Activated T-cell treated with anti-CD3 and anti-CD28 coated beads, Interleukin-2, amount 50 U/mL, for 1 hour (primary cell): ENCODE data around the gene WDR59.
"Not testable (repeated sequence)": the region's sequence is repeated elsewhere in the genome, so short reads cannot be mapped to it uniquely, and the experiment has no call there.

Experiments used
- DNase-seq: peaks from one replicate; pipeline ENCODE4 v3.0.0-alpha.2; 2020

WDR59 gene

DNA sequence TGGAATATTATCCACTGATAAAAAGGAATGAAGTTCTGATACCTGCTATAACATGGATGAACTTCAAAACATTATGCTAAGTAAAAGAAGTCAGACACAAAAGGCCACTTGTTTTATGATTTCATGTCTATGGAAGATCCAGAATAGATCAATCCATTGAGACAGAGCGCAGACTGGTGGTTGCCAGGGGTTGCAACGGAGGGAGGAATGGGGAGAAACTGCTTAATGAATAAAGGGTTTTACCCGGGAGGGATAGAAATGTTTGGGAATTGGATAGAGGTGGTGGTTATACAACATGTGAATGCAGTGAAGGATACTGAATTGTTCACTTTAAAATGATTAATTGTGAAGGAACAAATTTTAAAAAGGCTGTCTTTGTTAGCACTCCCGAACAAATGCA, 30.2 kb downstream of the WDR59 start:
- no peak for DNase-seq

DNA sequence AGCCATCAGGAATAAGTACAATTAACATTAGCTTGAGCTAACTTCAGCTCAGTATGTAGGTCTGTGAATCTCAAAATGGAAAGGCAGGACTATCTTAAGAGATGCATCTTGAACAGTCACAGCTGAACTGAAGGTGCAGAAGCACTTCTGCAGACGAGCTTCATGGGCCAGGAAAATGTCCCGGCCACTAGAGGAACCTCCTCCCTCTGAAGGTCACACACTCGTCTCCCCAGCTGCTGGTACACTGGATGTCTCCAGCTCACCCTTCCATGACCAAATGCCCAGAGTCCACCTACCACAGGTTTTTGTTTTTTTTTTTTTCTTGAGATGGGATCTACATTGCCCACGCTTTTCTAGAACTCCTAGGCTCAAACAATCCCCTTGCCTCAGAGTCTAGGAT, 33.2 kb downstream of the WDR59 start:
- no peak for DNase-seq

DNA sequence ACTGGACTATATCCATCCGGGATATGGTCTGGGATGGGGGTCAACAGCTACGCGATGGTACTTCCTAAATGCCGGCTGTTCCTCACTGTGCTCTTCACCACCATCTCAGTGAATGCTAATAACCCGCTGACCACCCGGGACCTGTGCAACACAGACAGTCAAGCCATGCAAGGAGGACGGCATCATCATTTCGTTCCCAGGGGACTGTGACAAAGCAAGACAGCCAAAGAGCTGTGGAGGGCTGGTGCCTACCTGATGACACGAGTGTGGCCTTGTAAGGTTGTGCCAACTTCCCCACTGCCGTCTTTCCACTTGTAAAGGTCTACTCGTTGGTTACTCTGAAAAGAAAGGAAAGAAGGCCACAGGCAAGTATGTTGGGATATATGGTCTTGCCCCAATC, 33.7 kb downstream of the WDR59 start:
- DNase-seq = no peak

DNA sequence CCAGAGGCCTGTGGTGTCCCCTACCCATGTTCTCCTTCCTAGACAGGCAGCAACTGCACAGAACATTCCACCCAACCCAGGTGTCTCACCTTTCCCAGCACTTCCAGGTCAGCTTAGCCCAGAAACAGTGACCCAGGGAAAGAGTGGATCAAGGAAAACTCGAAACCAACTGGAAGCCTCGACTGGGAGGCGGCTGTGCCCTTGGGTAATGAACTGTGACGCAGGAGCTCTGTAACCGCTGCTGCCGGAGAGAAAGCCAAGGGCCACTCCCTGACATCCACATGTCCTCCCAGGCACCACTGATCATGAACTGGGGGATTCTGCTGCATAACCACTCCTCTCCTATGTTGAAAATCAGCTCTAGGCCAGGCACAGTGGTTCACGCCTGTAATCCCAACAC, 34.4 kb downstream of the WDR59 start:
- no peak for DNase-seq

DNA sequence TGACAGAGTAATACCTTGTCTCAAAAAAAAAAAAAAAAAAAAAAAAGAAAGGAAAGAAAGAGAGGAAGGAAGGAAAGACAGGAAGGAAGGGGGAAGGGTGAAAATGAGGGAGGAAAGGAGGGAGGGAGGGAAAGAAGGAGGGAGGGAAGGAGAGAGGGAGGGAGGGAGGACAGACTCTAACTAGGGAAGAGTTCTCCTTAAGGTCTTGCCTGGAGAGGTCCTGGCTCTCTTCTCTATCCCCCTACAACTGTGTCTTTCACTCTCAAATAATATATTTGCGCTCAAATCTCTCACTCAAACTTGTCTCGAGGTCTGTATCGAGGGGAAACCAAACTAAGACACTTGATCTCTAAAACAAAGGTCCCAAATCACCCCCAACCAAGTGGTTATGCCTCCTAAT, 35.6 kb downstream of the WDR59 start:
- DNase-seq = no peak

DNA sequence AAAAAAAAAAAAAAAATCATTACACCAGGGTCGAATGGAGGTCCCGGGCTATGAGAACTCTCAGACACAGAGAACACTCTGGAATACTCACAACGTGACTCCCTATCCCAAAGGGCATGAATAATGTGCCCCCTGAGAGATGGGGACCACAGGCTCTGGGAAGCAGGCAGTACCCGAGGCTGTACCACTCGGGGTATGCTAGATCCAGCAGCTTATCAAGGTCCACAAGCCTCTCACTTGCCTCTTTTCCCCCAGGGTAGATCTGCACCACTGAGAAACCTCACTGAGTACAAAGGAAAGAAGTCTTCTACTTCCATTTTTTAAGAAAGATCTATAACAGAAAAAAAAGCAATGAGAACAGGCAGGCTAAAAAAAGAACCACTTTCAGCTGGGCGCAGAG, 40.5 kb downstream of the WDR59 start:
- no peak for DNase-seq

DNA sequence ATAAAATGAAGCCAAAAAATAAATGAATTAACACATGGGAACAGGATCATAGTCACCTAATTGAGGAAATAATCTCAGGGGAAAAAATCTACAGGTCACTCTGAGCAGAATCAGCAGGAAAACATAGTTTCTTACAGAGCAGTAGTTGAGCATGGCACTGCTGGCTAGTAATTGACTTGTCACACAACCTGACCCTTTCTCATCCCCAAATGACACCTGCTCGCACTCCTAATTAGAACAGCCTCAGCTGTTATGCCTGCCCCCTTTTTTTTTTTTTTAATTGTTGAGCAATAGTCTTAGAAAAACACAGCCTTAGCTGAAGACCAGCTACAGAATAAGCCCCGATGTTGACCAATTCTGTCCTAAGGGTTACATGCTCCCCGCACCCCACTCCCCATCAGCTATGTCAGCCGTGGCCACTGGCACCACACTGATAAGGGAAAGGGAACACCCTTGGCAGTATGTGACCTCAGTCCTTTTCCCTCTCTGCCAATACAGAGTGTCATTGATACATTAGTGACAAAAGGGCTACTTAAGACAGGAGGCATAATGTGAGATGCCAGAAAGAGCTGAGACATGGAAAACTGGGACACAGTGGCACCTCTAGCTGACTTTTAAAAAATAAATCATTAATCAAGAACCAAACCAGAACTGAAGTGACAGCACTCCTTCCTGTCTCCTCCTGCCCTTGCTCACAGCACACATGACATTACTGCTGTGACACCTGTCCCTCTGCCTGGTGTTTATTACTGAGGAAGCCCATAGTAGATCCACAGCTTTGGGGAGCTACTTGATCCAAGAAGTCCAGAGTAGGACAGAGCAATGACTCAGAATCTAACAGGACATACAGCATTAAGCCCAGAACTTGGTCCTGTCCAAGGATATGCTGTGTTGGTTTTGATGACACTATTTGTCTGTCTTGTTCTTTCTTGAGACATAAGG, 41.7 kb downstream of the WDR59 start:
- DNase-seq = no peak

DNA sequence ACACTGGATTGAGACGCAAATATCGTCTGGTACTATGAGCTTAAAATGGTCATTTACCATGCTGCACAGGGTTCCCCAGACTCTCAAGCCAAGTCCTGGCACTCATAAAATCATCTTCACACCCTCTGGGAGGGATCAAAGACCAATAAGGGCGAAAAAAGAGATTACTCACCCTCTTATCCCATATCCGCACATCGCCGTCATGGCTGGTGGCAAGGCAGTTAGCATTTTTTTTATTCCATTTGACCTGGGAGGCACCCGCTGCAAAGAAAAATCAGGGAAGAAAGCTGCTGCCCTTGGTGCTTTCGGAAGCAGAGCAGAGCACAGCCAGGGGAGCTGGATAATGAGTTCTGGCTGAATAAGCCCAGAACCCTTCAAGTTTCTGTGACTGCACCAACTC, 42.4 kb downstream of the WDR59 start:
- no peak for DNase-seq

DNA sequence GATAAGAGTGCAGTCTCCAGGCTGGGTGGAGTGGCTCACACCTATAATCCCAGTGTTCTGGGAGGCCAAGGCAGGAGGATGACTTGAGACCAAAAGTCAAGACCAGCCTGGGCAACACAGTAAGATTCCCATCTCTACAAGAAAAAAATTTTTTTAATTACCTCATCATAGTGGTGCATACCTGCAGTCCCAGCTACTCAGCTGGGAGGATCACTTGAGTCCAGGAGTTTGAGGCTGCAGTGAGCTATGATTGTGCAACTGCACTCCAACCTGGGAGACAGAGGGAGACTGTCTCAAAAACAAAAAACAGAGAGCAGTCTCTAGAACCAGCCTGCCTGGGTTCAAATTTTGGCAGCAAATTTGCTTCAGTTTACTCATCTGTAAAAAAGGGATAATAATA, 45.2 kb downstream of the WDR59 start:
- DNase-seq = no peak

DNA sequence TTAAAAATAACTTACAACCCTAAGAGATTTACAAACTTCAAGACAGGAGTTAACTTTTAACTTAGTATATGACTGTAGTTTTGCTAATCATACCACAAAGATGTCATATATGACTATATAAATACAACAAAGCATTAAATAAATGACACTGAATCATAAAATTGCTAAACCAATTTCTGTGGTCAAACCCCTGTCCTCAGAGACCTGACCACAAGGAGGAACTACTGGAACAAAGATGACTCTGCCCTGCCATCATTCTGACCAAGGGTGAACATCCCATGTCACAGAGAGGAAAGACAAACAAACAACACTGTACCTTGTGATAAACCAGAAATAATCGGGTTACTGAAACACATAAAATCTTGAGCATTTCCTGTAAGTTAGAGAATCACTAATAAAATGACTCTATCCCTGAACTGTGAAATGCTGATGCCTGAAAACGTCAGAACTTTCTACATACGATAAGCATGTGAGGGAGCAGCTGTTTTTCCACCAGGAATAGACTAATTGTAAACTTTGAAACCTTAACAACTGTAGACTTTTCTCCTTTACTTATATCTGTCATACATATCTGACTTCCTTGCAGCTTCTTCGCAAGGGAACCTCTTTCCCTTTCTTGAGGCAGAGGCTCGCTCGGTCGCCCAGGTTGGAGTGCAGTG, 47.9 kb downstream of the WDR59 start:
- DNase-seq = no peak

DNA sequence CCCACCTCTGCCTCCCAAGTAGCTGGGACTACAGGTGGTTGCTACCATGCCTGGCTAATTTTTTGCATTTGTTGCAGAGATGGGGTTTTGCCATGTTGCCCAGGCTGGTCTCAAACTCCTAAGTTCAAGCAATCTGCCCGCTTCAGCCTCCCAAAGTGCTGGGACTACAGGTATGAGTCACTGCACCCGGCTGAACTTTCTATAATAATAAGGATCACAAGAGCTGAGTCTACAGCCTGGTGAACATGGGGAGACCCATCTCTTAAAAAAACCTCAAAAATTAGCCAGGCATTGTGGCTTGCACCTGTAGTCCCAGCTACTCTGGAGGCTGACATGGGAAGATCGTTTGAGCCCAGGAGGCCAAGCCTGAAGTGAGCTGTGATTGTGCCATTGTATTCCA, 53.5 kb downstream of the WDR59 start:
- DNase-seq = no peak

DNA sequence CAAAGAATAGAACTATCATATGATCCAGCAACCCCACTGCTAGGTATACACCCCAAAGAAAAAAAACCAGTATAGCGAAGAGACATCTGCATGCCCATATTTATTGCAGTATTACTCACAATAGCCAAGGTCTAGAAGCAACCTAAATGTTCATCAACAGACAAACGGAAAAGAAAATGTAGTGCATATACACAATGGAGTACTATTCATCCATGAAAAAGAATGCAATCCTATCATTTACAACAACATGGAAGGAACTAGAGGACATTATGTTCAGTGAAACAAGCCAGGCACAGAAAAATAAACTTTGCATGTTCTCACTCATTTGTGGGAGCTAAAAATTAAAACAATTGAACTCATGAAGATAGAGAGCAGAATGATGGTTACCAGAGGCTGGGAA, 55.3 kb downstream of the WDR59 start:
- no peak for DNase-seq

DNA sequence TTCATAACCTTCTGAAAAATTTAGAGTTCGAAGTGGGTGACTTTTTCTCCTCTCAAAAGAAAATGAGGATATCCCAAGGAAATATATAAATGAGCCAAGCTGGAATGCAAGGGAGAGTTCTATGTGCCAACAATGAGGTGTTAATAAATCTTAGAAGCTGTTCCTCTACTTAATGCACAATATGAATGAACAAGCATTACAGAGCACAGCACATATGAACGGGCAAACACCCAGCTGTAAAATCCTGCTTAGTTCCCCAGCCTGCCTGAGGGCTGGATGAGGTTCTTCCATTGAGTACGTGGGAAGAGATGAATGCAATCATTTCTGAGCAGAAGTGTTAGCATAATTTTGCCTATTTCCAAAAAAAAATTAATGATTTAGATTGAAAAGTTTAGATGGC, 58.1 kb downstream of the WDR59 start:
- no peak for DNase-seq

DNA sequence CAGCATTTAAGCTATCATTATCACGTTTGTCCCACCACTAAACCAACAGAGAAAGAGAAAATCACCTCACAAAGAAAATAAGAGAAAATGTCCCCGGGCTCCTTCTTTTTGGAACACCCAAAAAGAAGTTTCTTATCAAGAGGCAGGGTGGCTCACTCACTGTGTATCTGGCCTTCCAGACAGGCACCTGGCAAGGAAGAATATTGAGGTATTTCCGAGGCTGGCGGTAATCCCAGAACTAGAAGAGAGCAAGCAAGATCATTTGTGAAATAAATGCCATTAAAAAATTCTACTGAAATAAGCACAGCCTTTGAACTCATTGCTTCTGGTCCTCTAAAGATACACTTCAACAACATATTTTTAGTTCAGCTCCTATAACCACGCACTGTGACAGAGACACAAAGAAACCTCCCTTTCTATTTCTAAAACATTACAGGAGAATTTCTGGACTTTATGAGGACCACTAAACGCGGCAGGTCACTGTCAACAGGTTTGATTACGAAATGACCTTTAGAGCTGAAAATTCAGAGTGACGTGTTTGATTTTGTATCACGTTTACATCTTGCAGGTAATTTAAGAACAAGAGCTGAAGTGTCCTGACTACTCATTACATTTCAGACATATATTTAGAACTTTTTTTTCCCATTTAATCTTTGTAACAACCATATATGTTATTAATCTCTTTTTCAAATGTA, 61.0 kb downstream of the WDR59 start:
- DNase-seq = no peak

DNA sequence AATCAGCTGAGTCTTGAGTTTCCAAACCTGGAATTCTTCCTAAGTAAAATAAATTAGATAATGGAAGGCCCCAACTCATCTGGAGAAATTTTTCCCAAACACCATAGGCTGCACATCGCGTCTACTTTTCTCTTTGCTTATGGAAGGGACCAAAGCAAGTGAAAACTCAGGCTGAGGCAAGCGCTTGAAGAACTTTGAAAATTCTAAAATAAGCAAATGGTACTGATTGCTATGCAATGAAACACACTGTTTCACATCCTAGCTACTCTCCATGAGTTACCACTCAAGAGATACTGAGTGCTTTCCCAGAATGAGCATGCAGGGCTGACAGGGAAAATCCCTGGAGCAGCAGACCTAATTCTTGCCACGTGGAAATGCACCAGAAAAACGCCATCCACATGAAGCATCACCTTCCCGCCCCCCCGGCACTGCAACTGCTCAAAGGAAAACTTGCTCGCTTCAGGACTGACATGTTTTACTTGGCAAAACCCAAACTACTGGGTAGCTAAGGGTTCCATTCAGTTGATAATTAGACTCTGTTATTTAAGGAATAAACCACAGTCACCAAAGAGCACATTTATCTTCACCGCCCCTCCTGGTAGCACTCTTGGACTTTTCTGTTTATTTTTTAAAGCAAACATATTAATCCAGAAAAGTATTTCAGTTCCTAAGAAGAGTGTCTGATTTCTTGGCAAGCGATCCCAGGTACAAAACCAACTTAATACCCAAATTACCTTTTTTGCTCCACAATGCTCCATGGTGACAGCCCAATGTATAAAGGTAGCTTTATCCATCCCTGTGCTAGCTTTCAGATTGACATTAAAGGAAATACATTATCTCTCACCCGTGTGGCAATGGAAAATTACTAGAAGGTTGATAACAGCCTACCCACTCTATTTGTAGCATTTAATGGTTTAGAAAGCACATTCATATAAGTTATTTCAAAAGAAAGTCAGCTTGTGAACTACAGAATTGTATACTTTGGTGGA, 62.5 kb downstream of the WDR59 start:
- no peak for DNase-seq

DNA sequence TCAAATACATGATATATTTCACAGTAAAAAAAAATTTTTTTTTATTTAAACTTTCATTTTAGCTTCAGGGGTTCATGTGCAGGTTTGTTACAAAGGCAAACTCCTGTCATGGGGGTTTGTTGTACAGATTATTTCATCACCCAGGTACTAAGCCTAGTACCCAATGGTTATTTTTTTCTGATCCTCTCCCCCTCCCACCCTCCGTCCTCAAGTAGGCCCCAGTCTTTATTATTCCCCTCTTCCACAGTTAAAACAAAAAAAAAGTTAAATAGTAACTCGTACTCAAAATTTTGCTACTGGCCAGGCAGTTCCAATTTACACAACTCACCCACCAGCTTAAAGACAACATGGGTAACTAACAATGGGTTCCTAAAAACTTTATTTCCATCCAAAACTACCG, 63.9 kb downstream of the WDR59 start:
- DNase-seq = no peak

DNA sequence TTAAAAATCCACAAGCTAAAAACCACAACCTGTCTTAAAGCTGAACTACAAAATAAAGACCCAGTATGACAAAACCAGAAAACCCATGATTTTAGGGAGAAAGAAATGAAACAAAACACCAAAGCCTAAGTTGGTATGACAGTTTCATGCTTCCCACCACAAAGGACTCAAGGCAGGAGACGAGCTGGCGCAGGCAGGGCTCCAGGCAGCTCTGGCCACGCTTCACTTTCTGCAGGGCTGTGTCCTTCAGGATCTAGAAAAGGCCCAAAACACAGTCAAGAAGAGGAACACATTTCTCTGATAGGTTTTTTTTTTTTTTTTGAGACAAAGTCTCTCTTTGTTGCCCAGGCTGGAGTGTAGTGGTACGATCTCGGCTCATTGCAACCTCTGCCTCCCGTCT, 75.3 kb downstream of the WDR59 start:
- no peak for DNase-seq

DNA sequence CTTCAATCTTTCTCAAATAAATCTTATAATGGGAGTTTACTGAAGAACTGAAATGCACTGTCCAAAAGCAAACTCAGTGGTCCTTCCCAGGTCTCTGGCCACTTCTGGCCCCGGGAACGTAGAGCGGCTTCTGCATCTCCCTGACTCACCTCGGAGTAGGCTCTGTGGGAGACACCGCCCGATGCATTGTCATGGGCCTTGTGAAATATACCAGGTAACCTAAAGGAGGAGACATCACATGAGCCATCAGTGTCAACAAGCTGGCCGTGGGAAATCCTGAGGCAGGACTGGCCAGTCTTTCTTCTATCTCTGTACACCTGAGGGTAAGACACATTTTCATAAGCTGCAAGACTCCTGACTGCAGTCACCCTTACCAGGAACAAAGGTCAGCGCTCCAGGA, 76.2 kb downstream of the WDR59 start:
- not testable (repeated sequence) for DNase-seq

DNA sequence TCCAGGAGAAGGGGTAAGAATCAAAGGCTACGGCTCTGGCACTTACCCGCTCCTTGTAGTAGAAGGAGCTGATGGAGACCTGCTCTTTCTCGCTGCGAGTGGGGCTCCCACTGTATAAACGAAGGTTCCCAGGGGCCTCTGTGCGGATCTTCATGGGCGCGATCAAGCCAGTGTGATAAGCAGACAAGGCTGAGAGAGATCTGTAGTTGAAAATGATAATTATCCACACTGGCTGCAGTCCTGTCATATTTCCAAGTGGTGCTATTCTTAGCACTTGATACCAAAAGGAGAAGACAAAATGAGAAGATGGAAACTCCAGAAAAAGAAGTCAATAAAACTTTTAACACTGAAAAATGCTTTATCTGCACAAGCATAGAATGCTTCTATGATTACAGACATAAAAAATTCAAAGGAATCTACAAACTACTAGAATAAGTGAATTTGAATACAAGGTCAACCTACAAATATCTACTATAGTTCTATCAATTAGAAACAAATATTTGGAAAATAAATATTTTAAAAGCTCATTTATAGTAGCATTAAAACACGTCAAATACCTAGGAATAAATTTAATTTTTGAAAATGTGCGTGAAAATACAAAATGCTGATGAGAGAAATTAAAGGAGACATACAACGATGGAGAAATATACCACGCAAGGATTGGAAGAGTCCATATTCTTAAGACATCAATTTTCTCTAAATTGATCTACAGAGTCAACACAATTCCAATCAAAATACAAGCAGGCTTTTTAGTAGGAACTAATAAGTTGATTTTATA, 80.8 kb downstream of the WDR59 start:
- DNase-seq = no peak

DNA sequence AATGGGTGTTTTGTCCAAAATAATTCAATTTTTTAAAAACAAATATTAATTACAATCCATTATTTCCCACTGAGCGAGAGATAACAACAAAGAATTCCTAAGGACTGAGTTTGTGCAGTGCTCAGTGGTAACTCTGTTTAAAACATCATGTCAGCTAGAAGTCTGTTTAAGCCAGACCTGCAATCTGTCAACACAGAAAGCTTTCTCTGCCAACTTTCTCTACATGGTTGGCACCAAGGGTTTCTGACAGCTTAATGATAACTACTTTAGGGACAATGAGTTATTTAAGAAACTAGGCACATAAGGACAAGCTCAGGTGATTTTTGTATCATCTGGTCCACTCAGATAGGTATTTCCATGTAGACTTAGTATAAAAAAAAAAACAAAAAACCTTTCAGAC, 81.8 kb downstream of the WDR59 start:
- no peak for DNase-seq

DNA sequence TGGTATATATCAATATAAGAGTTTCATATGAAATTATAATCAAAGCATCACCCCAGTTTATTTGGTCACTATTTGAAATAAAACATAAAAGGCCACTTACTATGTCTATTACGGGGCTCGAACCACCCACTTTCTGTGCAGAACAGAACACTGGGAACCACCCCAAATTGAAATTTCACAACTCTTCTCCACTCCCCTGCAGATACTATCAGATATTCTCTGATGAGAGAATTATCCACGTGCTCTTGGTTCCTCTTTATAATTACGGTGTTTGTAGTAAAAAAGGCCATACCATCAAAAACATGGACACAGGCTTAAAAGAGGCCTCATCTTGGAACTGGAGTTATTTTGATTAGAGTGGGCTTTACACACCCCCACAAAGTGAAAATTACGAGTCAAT, 82.8 kb downstream of the WDR59 start:
- no peak for DNase-seq

DNA sequence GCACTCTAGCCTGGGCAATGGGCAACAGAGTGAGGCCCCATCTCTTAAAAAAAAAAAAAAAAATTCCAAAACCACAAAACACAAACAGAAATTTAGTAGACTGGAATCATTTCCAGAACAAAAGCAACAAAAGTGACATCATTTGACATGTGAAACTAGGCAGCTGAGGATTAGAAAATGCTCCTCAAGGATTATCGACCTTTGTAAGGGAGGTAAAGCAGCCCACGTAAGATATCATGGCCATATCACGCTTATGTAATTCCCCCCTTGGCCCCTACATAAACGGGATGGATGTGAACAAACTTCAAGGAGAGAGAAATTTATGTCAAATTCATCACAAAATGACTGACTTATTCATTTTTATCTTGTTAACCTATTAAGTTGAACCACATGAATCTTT, 83.3 kb downstream of the WDR59 start:
- DNase-seq = no peak
